GM10248 (cell line): Measurements from ENCODE around the gene ZNF804B.

Experiments used
- CTCF ChIA-PET: fragments of 300-600 bp; sonication (Branson Sonifier 250); formaldehyde crosslinking; extraction: SDS; loops from one replicate; lab custom pipeline; 2021; ENCODE audit warnings: antibody characterized with exemption; lab: Yijun Ruan, JAX
- POLR2A ChIA-PET: fragments of 350-650 bp; sonication (Branson Sonifier 250); formaldehyde crosslinking; extraction: SDS; loops from one replicate; lab custom pipeline; 2020; ENCODE audit warnings: antibody characterized with exemption; lab: Yijun Ruan, JAX
- DNase-seq: peaks from one replicate; pipeline ENCODE4 v3.0.0; 2012; ENCODE audit errors: extremely low spot score
- CTCF ChIP-seq: IDR thresholded peaks from 2 replicates; pipeline ENCODE4 v1.5.1; 2012; ENCODE audit warnings: mild to moderate bottlenecking, low read depth; ENCODE audit errors: extremely low read depth, missing control alignments, control extremely low read depth

ZNF804B gene

GRCh38 chr7:88929719-88930118 is 170.2 kb downstream of the ZNF804B start:
- no peak for DNase-seq
- TF ChIP-seq CTCF = no peak
- POLR2A ChIA-PET = no interaction called here
- CTCF ChIA-PET = no interaction called here

- CTCF ChIA-PET = no interaction called here
These were observed 173.8 kb downstream of the ZNF804B start for GRCh38 chr7:88933285-88933684.

GRCh38 chr7:88942815-88943501 is 183.5 kb downstream of the ZNF804B start:
- DNase-seq = no peak
- CTCF ChIA-PET = no interaction called here
- POLR2A ChIA-PET = no interaction called here
- no peak for TF ChIP-seq CTCF

More at GRCh38 chr7:88933285-88933684, 173.8 kb downstream of the ZNF804B start:
- DNase-seq = no peak
- no peak for TF ChIP-seq CTCF
- POLR2A ChIA-PET = no interaction called here

GRCh38 chr7:88951826-88952225 is 192.3 kb downstream of the ZNF804B start:
- CTCF ChIA-PET = no interaction called here
- TF ChIP-seq CTCF = no peak
- POLR2A ChIA-PET = no interaction called here
- DNase-seq = no peak

- DNase-seq = no peak
- ChIA-PET CTCF (no interaction called here), POLR2A (no interaction called here)
- no peak for TF ChIP-seq CTCF
These were observed 204.9 kb downstream of the ZNF804B start for GRCh38 chr7:88964418-88964817.

- ChIA-PET POLR2A (no interaction called here), CTCF (no interaction called here)
- DNase-seq = no peak
- TF ChIP-seq CTCF = no peak
These were observed 205.9 kb downstream of the ZNF804B start for GRCh38 chr7:88965371-88965770.
